CMK (cell line): ENCODE measurements around the gene INSR.
"Not testable (repeated sequence)": the region's sequence is repeated elsewhere in the genome, so short reads cannot be mapped to it uniquely, and the experiment has no call there.

Experiments used
- DNase-seq: peaks from one replicate; pipeline ENCODE4 v3.0.0-alpha.2; 2010; ENCODE audit warnings: low read depth

Gene INSR

DNA sequence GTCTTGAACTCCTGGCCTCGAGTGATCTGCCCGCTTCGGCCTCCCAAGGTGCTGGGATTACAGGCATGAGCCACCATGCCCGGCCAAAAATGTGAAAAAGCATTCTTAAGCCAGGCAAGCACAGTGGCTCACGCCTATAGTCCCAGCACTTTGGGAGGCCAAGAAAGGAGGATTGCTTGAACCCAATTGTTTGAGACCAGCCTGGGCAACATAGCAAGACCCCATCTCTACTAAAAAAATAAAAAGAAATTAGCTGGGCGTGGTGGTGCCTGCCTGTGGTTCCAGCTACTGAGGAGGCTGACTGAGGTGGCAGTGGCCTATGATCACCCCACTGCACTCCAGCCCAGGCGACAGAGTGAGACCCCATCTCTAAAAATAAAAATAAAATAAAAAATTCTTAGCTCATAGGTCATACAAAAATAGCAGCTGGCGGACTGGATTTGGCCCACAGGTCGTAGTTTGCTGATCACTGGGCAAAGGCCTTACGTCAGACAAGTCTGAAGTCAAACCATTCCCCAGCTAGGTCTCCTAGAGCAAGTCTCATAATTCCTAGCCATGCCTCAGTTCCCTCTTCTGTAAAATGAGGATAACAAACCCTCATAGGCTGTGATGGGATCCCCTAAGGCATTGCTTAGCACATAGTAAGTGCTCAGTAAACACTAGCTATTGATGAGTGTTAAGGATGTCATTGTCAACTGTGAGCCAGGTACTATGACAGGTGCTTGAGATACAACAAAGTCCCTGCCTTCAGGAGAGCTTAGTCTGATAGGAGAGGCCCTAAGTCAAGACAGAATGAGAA is 36.0 kb downstream of the INSR start:
- DNase-seq: no peak

DNA sequence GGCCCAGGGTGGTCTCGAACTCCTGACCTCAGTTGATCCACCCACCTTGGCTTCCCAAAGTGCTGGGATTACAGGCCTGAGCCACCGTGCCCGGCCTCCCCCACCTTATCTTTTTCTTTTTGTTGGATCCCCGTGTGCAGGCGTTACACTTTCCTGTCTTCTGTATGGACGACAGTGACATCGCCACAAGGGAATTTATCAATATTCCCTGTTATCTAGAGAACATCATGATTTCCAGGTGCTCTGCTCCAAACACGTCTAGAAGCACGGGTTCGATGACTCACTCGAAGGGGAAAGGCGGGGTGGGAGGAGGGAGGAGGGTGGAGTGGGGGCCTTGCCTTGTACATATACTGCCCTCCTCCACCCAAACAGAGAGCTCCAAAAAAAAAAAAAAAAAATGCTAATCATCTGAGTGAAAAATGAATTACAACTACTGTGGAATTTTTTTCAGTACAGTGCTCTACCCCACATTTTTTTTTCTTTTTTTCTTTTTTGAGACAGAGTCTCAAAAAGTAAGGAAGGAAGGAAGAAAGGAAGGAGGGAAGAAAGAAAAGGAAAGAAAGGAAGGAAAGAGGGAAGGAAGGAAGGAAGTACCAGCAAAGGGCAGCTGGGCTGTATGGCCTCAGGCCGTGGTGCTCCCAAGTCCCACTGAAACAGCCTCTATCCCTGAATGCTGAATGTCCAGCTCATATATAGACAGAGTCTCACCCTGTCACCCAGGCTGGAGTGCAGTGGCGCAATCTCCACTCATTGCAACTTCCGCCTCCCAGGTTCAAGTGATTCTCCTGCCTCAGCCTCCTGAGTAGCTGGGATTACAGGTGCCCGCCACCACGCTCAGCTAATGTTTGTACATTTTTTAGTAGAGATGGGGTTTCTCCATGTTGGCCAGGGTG is 36.8 kb downstream of the INSR start:
- no peak for DNase-seq

DNA sequence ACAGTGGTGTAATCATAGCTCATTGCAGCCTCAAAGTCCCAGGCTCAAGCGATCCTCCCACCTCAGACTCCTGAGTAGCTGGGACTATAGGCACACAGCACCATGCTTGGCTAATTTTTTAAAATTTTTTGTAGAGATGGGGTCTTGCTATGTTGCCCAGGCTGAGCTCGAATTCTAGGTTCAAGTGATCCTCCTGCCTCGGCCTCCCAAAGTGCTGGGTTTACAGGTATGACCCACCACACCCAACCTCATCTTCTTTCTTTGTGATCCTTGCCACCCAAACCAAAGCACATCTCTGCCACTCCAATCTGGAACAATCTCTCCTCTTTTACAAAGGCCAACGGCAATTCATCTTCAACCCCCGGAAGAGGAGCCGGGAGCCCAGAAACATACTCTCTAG is 38.6 kb downstream of the INSR start:
- no peak for DNase-seq

DNA sequence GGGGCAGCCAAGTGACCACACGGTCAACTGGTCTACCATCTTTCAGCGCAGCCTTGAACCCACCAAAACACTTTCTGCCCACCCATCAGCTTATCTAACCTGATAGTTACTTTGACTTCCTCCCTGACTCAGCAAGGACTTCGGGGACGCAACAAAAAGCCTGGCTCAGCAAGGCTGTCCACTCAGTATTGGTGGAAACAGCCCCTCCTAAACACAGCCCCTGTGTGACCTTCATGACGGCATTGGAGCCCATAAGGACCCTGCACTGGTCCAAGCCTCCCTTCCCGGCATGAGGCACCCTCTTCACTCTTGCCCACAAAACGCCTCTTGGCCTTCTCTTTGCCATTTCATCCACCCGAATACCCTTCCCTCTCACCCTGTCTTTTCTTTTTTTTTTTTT is 39.1 kb downstream of the INSR start:
- no peak for DNase-seq

DNA sequence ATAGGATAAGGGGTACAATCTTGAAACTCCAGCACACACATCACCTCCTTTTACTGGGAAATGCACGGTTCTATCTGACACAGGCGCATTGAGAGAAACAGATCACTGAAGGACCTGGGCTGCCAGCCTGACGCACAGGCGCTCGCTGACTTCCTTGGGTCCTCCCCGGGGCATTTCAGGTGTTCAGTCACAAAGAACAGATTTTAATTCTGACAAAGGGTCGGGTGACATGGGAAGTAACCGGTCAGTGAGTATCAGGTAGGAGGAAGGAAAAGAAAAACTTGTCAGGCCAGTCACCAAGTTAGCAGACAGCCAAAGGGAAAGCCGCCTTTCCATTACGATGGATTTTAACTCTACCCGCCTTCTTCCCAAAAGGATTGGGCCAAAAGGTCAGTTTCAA is 39.6 kb downstream of the INSR start:
- no peak for DNase-seq

DNA sequence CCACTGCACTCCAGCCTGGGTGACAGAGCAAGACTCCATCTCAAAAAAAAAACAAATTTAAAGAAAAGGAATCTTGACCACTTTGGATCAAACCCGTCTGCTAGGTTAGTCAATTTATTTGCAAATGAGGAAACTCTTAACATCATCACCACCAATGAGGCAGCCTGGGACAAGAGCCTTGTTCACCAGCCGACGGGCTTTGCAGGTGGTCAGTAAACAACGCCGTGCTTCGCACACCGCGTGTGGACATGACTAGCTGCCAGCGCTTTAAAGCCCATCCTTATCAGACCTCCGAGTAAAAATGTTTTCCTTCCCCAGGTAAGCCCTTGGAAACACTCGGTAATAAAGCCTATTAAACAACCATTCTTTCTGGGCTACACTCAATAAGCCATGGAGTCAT is 41.9 kb downstream of the INSR start:
- no peak for DNase-seq

DNA sequence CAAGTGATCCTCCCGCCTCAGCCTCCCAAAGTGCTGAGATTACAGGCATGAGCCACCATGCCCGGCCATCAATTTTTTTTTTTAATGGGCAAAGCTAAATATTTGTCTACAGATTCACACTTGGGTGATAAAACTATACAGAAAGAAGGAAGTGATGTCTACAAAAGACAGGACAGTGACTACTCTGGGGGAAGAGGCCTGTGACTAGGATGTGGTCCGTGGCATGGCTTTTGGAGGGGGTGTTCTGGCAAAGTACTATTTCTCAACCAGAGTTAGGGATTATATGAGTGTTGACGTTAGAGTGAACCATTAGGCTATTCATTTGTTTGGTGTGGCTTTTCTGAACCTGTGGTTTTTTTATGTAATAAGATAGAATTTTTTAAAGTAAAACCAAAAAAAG is 42.7 kb downstream of the INSR start:
- no peak for DNase-seq

DNA sequence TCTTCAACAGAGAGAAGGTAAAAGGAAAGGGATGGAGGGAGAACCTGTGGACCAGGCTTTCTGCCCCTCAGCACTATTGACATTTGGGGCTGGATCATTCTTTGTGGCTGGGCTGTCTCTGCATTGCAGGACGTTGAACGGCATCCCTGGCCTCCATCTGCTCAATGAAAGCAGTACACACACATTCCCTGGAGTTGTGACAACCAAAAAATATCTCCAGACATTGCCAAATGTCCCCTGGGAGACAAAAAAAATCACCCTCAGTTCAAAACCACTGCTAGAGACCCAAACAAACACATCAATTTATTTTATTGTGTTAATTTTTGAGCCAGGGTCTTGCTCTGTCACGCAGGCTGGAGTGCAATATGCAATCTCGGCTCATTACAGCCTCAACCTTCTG is 43.3 kb downstream of the INSR start:
- DNase-seq: no peak

DNA sequence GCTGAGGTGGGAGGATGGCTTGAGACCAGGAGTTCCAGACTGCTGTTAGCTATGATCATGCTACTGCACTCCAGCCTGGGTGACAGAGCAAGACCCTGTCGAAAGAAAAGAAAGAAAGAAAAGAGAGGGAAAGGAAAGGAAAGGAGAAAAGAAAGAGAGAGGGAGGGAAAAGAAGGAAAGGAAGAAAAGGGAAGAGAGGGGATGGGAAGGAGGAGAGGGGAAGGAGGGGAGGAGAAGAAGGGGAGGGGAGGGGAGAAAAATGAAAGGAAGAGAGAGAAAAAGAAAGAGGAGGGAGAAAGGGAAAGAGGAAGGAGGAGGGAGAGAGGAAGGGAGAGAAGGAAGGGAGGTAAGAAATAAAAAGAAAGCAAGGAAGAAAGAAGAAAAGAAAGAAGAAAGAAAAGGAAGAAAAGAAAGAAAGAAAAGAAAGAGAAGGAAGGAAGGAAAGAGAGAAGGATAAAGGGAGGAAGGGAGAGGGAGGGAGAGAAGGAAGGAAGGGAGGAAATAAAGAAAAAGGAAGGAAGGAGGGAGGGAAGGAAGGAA is 44.1 kb downstream of the INSR start:
- no peak for DNase-seq

DNA sequence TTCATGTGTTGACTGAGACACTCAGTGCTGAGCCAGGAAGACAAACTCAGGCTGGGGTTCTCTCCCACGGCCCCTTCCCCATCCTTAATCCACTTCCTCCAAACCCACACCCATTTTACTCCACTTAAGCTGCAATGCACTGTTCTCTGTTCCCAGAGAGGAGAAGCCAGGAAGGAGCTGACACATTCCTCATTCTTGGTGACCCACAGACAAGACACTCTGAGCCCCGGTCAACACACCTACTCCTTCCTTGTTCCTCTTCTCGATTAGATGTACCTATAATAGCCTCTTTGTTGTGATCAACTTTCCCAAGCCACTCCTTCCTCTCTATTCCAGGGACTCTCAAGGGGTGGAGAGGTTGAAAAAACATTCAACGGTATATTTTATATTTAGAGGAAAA is 47.1 kb downstream of the INSR start:
- no peak for DNase-seq

DNA sequence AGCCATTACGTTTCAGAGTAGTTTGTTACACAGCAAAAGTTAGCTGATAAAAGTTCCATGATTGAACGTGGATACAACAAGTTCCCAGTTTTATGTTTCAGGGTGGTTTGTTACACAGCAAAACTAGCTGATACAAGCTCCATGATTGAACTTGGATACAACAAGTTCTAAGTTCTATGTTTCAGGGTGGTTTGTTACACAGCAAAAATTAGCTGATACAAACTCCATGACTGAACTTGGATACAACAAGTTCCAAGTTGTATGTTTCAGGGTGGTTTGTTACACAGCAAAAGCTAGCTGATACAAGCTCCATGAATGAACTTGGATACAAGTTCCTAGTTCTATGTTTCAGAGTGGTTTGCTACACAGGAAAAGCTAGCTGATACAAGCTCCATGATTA is 47.6 kb downstream of the INSR start:
- no peak for DNase-seq

DNA sequence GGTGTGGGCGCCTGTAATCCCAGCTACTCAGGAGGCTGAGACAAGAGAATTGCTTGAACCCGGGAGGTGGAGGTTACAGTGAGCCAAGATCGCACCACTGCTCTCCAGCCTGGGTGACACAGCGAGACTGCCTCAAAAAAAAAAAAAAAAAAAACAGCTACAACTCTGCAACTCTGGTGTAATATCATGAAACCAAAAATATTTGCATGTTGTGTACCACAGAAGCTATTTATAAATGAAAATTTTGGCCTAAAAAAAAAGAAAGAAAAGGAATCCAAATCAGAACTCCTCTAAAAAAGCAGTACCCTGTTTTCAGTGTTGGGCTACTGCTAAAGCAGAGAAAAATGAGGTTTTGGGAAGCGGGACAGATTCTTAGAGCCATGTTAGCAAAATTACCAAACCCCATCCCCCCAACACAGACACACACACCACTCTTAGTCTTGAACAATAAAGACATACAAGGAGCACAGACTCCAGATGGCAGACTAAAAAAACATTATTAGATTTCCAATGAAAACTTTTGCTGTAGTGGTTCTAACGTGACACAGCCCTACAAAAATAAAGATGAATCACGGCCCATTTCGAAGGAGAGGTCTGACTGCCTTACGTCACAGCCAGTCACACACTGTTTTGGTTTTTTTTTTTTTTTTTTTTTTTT is 51.5 kb downstream of the INSR start:
- DNase-seq: no peak

DNA sequence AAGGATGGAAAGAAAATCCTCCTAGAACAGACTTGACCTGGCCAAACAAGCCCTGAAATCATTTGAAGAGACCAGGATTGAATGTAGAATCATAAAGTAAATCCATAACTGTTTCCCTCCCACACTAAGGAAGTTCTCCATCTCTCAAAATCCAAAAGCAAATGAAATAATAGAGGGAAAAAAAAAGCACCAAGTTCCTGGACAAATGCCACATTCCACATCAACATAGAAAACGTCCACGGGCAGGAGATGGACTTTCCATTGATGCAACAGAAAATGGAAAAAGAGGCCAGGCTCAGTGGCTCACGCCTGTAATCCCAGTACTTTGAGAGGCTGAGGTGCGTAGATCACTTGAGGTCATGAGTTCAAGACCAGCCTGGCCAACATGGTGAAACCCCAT is 56.2 kb downstream of the INSR start:
- DNase-seq: no peak

DNA sequence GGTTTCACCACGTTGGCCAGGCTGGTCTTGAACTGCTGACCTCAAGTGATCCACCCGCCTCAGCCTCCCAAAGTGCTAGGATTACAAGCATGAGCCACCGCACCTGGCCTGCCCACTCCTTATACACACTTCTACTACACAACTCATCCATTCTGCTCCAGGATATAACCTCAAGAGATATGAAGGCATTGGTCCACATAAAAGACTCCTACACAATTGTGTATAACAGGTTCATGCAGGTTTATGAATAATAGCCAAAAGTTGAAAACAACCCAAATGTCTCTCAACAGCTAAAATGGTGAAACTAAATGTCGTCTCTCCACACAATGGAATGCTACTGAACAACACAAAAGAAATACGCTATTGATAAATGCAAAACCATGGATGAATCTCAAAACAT is 58.1 kb downstream of the INSR start:
- no peak for DNase-seq

DNA sequence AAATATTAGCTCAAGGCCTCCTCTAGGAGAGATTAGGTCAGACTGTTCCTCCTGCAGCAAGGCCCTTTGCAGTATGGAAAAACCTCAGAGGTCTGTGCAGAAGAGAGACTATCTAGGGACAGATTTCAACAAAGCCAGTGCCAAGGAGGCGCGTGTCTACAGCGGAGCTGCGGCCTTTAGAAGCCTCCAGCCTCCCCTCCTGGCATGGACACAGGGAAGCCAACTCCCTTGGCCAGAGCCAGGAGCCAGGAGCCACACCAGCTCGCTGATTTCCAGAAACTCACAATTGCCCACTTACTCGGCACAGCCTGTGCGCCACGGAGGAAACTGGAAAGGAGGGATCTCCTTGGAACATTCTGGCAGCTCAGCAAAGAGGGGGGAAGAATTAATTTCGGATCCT is 63.4 kb downstream of the INSR start:
- no peak for DNase-seq

DNA sequence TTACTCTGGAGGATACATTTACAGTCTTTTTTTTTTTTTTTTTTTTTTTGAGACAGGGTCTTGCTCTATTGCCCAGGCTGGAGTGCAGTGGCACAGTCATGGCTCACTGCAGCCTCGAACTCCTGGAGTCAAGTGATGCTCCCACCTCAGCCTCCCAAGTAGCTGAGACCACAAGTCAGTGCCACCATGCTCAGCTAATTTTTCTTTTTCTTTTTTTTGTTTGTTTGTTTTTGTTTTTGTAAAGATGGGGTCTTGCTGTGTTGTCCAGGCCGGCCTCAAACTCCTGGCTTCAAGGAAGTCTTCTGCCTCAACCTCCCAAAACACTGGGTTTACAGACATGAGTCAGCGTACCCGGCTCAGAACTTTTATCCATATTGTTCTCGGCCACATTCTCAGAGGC is 64.5 kb downstream of the INSR start:
- no peak for DNase-seq

DNA sequence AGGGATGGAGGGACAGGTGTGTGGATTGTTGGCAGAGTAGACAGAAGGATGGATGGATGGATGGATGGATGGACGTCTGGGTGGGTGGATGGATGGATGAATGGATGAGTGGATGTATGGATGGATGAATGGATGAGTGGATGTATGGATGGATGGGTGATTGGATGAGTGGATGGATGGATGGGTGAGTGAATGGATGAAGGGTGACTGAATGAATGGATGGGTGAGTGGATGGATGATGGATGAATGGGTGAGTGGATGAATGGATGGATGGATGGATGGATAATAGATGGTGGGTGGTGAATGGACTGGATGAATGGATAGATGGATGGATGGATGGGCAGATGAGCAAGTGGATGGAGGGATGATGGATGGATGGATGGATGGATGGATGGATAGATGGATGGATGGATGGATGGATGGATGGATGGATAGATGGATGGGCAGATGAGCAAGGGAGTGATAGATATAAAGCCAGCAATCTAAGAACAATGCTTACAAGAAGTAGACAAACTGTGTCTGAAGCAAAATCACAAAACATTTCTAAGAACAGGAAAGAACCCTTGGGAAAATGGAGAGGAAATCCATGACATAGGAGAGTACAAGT is 65.2 kb downstream of the INSR start:
- no peak for DNase-seq

DNA sequence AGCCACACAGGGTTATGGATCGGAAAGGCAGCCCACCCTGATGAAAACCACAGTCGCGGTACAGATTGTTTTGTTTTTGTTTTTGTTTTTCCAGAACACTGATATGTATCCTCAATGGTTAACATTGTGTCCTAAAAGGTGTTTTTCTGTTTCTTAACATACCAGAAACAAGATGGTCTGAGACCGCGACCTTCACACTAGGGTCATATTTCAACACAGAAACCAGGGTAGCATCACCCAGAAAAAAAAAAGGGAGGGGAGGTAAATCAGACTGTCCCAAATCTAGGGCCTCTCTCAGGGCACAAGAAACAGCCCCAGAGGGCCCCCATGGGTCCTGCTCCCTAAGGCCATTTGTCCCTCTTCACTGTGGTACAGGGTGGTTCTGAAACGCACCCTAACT is 66.5 kb downstream of the INSR start:
- DNase-seq: no peak

DNA sequence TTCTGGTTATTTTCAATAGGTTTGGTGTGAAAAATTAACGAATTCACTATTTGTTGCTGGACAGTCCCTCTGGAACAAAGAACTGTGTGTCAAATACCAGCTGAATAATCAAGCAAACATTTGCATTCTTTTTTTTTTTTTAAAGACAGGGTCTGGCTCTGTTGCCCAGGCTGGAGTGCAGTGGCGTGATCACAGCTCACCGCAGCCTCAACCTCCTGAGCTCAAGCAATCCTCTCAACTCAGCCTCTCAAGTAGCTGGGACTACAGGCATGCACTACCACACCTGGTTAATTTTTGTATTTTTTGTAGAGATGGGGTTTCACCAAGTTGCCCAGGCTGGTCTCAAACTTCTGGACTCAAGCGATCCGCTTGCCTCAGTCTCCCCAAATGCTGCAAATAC is 67.1 kb downstream of the INSR start:
- not testable (repeated sequence) for DNase-seq

DNA sequence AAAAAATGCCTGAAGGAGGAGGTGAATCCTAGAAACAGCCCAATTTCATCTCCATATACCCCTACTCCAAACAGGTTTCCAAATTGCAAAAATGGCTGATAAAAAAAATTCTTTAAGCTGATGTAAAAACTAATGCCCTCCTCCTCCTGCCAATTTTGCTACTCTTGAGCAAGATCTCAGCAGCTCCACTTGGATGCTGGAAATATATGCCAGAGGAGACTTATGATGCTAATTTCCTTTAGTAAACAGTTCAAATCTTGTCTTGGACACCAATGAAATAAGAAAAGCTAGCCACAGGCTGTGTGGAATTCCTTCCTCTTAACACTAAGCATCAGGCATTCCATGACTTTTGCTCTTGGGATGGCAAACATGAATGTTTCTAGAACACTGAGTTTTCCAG is 67.5 kb downstream of the INSR start:
- DNase-seq: no peak

DNA sequence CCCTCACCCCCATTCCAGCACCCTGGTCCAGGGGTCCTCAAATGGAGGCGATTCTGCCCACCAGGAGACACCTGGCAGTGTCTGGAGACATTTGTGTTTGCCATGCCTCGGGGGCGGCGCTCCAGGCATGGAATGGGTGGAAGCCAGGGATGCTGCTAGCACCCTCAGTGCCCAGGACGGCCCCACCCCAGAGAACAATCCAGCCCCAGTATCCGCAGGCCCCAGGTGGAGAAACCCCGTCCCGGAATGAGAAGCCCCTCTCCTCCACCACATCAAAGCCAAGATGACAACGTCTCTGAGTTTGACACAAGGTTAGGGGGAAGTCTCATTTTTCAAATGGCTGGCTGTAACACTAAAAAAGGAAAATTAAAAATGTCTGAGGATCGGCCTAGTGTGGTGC is 68.5 kb downstream of the INSR start:
- DNase-seq: no peak

DNA sequence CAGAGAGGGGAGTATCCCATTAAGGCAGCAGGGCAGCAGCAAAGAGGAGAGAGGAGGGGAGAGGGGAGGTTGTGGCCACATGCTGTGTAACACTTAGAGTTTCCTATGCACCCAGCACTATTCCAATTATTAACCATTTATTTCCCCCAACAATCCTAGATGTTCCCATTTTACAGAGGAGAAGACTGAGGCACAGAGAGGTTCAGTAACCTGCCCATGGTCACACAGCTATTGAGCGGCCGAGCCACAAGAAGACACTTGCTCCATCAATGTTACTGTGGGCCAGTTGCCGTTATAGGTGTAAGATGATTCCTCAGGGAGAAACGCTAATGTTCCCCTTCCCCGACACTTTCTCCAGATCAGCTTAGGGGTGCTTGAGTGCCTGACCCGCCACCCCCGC is 69.2 kb downstream of the INSR start:
- no peak for DNase-seq
